Stimulated activated naive CD8-positive, alpha-beta T cell treated with anti-CD3 and anti-CD28 coated beads, Interleukin-15, Interleukin-2, amounts not matched to agents 100 ng/mL and 50 ng/mL, for 24 hours (primary cell): ENCODE data around the gene PABPC4L.
"Not testable (repeated sequence)": the region's sequence is repeated elsewhere in the genome, so short reads cannot be mapped to it uniquely, and the experiment has no call there.

Experiments
- H3K27ac Mint-ChIP-seq: one replicate; pipeline ENCODE4 v1.8.0; 2021; ENCODE audit warnings: mild to moderate bottlenecking, mixed read lengths
- H3K27me3 Mint-ChIP-seq: one replicate; pipeline ENCODE4 v1.8.0; 2021; ENCODE audit warnings: mixed read lengths
- H3K36me3 Mint-ChIP-seq: one replicate; pipeline ENCODE4 v1.8.0; 2021; ENCODE audit warnings: low read depth, mixed read lengths
- H3K4me1 Mint-ChIP-seq: one replicate; pipeline ENCODE4 v1.8.0; 2021; ENCODE audit warnings: low read depth, mixed read lengths
- H3K4me3 Mint-ChIP-seq: one replicate; pipeline ENCODE4 v1.8.0; 2021; ENCODE audit warnings: mild to moderate bottlenecking, mixed read lengths
- H3K9me3 Mint-ChIP-seq: one replicate; pipeline ENCODE4 v1.8.0; 2021; ENCODE audit warnings: mixed read lengths

Gene PABPC4L

GRCh38 chr4:134201216-134202161 is at the start of gene PABPC4L:
PABPC4L (minus strand) TSS chr4:134201789; CDS start chr4:134201019, 770 bp downstream.
- Mint-ChIP-seq H3K9me3 (peaks cover 8% of the 10 kb centered on the region), H3K27ac (no peak within 1 kb of the TSS), H3K4me1 (no peaks in the 10 kb centered on the region), H3K4me3 (no peak within 1 kb of the TSS), H3K27me3 (peaks cover 11% of the 10 kb centered on the region), H3K36me3 (no peaks in the 10 kb centered on the region)

GRCh38 chr4:134251322-134251721 is 49.7 kb upstream of the PABPC4L start:
- Mint-ChIP-seq H3K27ac (no peak overlapping the region), H3K4me3 (no peak overlapping the region)

GRCh38 chr4:134243742-134244713 is 42.4 kb upstream of the PABPC4L start:
- no peak overlapping the region for H3K4me3 Mint-ChIP-seq
- no peaks in the 10 kb centered on the region for H3K27me3 Mint-ChIP-seq
- no peak overlapping the region for H3K27ac Mint-ChIP-seq
- H3K9me3 Mint-ChIP-seq = peaks cover 8% of the 10 kb centered on the region
- no peaks in the 10 kb centered on the region for H3K36me3 Mint-ChIP-seq
- no peaks in the 10 kb centered on the region for H3K4me1 Mint-ChIP-seq

More at GRCh38 chr4:134251322-134251721, 49.7 kb upstream of the PABPC4L start:
- H3K27me3 Mint-ChIP-seq = no peaks in the 10 kb centered on the region
- H3K9me3 Mint-ChIP-seq = peaks cover 11% of the 10 kb centered on the region
- no peaks in the 10 kb centered on the region for H3K36me3 Mint-ChIP-seq
- no peaks in the 10 kb centered on the region for H3K4me1 Mint-ChIP-seq

- H3K9me3 Mint-ChIP-seq = no peaks in the 10 kb centered on the region
- H3K36me3 Mint-ChIP-seq = no peaks in the 10 kb centered on the region
- no peak overlapping the region for H3K27ac Mint-ChIP-seq
- no peaks in the 10 kb centered on the region for H3K4me1 Mint-ChIP-seq
- H3K4me3 Mint-ChIP-seq = no peak overlapping the region
- H3K27me3 Mint-ChIP-seq = no peaks in the 10 kb centered on the region
Observed at GRCh38 chr4:134219043-134219442, 17.5 kb upstream of the PABPC4L start.

GRCh38 chr4:134216411-134216810 is 14.8 kb upstream of the PABPC4L start:
- no peaks in the 10 kb centered on the region for H3K4me1 Mint-ChIP-seq
- no peaks in the 10 kb centered on the region for H3K9me3 Mint-ChIP-seq
- no peaks in the 10 kb centered on the region for H3K36me3 Mint-ChIP-seq
- H3K4me3 Mint-ChIP-seq = no peak overlapping the region
- no peaks in the 10 kb centered on the region for H3K27me3 Mint-ChIP-seq
- no peak overlapping the region for H3K27ac Mint-ChIP-seq

GRCh38 chr4:134215620-134216344 is 14.2 kb upstream of the PABPC4L start:
- Mint-ChIP-seq H3K27me3 (no peaks in the 10 kb centered on the region), H3K27ac (no peak overlapping the region), H3K4me3 (no peak overlapping the region), H3K4me1 (no peaks in the 10 kb centered on the region), H3K36me3 (no peaks in the 10 kb centered on the region), H3K9me3 (no peaks in the 10 kb centered on the region)

- not testable (repeated sequence) for H3K4me1 Mint-ChIP-seq, H3K9me3 Mint-ChIP-seq, H3K27me3 Mint-ChIP-seq, H3K36me3 Mint-ChIP-seq, H3K27ac Mint-ChIP-seq, H3K4me3 Mint-ChIP-seq
Observed at GRCh38 chr4:134207955-134208354, 6.4 kb upstream of the PABPC4L start.

- H3K27ac Mint-ChIP-seq = no peak overlapping the region
- H3K4me1 Mint-ChIP-seq = no peaks in the 10 kb centered on the region
- H3K27me3 Mint-ChIP-seq = peaks cover 11% of the 10 kb centered on the region
Observed at GRCh38 chr4:134202166-134202956, 772 bp upstream of the PABPC4L start.

GRCh38 chr4:134200811-134201215 is 776 bp downstream of the PABPC4L start:
- no peak overlapping the region for H3K27ac Mint-ChIP-seq
- no peaks in the 10 kb centered on the region for H3K4me1 Mint-ChIP-seq
- H3K9me3 Mint-ChIP-seq = peaks cover 8% of the 10 kb centered on the region
- H3K4me3 Mint-ChIP-seq = no peak overlapping the region
- H3K27me3 Mint-ChIP-seq = peaks cover 11% of the 10 kb centered on the region
- no peaks in the 10 kb centered on the region for H3K36me3 Mint-ChIP-seq

More at GRCh38 chr4:134202166-134202956, 772 bp upstream of the PABPC4L start:
- no peak overlapping the region for H3K4me3 Mint-ChIP-seq
- no peaks in the 10 kb centered on the region for H3K36me3 Mint-ChIP-seq
- peaks cover 8% of the 10 kb centered on the region for H3K9me3 Mint-ChIP-seq

GRCh38 chr4:134189949-134190348 is 11.6 kb downstream of the PABPC4L start:
- H3K27ac Mint-ChIP-seq = no peak overlapping the region
- H3K9me3 Mint-ChIP-seq = peaks cover 8% of the 10 kb centered on the region
- no peaks in the 10 kb centered on the region for H3K27me3 Mint-ChIP-seq
- H3K4me3 Mint-ChIP-seq = no peak overlapping the region
- H3K36me3 Mint-ChIP-seq = no peaks in the 10 kb centered on the region
- H3K4me1 Mint-ChIP-seq = no peaks in the 10 kb centered on the region

GRCh38 chr4:134189480-134189879 is 12.1 kb downstream of the PABPC4L start:
- Mint-ChIP-seq H3K36me3 (no peaks in the 10 kb centered on the region), H3K4me1 (no peaks in the 10 kb centered on the region), H3K4me3 (no peak overlapping the region), H3K27ac (no peak overlapping the region), H3K9me3 (peaks cover 8% of the 10 kb centered on the region), H3K27me3 (no peaks in the 10 kb centered on the region)

- Mint-ChIP-seq H3K9me3 (peaks cover 15% of the 10 kb centered on the region), H3K4me3 (no peak overlapping the region), H3K4me1 (no peaks in the 10 kb centered on the region), H3K36me3 (no peaks in the 10 kb centered on the region), H3K27ac (no peak overlapping the region), H3K27me3 (no peaks in the 10 kb centered on the region)
Observed at GRCh38 chr4:134178706-134179105, 22.9 kb downstream of the PABPC4L start.

GRCh38 chr4:134174271-134174670 is 27.3 kb downstream of the PABPC4L start:
- Mint-ChIP-seq H3K9me3 (peaks cover 10% of the 10 kb centered on the region), H3K27me3 (no peaks in the 10 kb centered on the region), H3K27ac (no peak overlapping the region), H3K4me1 (no peaks in the 10 kb centered on the region), H3K36me3 (no peaks in the 10 kb centered on the region), H3K4me3 (no peak overlapping the region)

GRCh38 chr4:134160211-134160610 is 41.4 kb downstream of the PABPC4L start:
- H3K27ac Mint-ChIP-seq = no peak overlapping the region
- no peaks in the 10 kb centered on the region for H3K4me1 Mint-ChIP-seq

More at GRCh38 chr4:134160211-134160610, 41.4 kb downstream of the PABPC4L start:
- Mint-ChIP-seq H3K4me3 (no peak overlapping the region), H3K36me3 (no peaks in the 10 kb centered on the region), H3K9me3 (peaks cover 4% of the 10 kb centered on the region), H3K27me3 (no peaks in the 10 kb centered on the region)
